WTC11 (cell line): ENCODE results near the gene NPR3. TPM values are rescaled to one million over a fixed set of nuclear protein-coding genes. Genes with fewer than 3 reads are reported as not detected.

Experiments
- ATAC-seq: fragments of 200-7000 bp; cut with Tn5 transposase; 2 replicates; pipeline ENCODE4 v1.10.0; 2021; ENCODE audit warnings: mild to moderate bottlenecking, moderate library complexity
- CTCF ChIA-PET: fragments of 300-600 bp; sonication (Branson Sonifier 250); formaldehyde crosslinking; loops from one replicate; lab custom pipeline; 2021; ENCODE audit warnings: antibody characterized with exemption; lab: Charles Lee
- POLR2A ChIA-PET: fragments of 350-600 bp; sonication (Branson Sonifier 250); formaldehyde crosslinking; loops from one replicate; lab custom pipeline; 2021; ENCODE audit warnings: antibody characterized with exemption; lab: Charles Lee
- DNase-seq: peaks from one replicate; pipeline ENCODE4 v3.0.0; 2021; ENCODE audit warnings: low spot score
- H3K27ac Mint-ChIP-seq: 2 replicates; pipeline ENCODE4 v1.8.0; 2021; ENCODE audit warnings: mixed read lengths
- H3K27me3 Mint-ChIP-seq: 2 replicates; pipeline ENCODE4 v1.8.0; 2021; ENCODE audit warnings: low read depth, mild to moderate bottlenecking, moderate library complexity, mixed read lengths
- H3K36me3 Mint-ChIP-seq: 2 replicates; pipeline ENCODE4 v1.8.0; 2021; ENCODE audit warnings: mixed read lengths
- H3K4me1 Mint-ChIP-seq: 2 replicates; pipeline ENCODE4 v1.8.0; 2022; ENCODE audit warnings: mixed read lengths
- H3K4me3 Mint-ChIP-seq: 2 replicates; pipeline ENCODE4 v1.8.0; 2021; ENCODE audit warnings: mild to moderate bottlenecking, moderate library complexity, mixed read lengths
- H3K9me3 Mint-ChIP-seq: 2 replicates; pipeline ENCODE4 v1.8.0; 2021; ENCODE audit warnings: mixed read lengths
- ELF4 ChIP-seq: sonication (generic); formaldehyde crosslinking; IDR thresholded peaks from 2 replicates; pipeline ENCODE4 v1.8.1; 2022; ENCODE audit warnings: low read depth, mild to moderate bottlenecking, moderate library complexity, missing genetic modification reagents
- HMGA2 ChIP-seq: fragments of 250-450 bp; sonication (Bioruptor Pico); IDR thresholded peaks from 2 replicates; pipeline ENCODE4 v1.4.0; 2021; ENCODE audit warnings: mild to moderate bottlenecking, moderate library complexity
- KAT7 ChIP-seq: sonication (generic); formaldehyde crosslinking; IDR thresholded peaks from 2 replicates; pipeline ENCODE4 v1.8.1; 2023; ENCODE audit warnings: missing genetic modification reagents, mild to moderate bottlenecking, borderline replicate concordance
- MYBL2 ChIP-seq: sonication (generic); formaldehyde crosslinking; IDR thresholded peaks from 2 replicates; pipeline ENCODE4 v1.8.1; 2023; ENCODE audit warnings: mild to moderate bottlenecking, moderate library complexity, missing genetic modification reagents
- NFATC4 ChIP-seq: fragments of 250-450 bp; sonication (Bioruptor Pico); IDR thresholded peaks from 2 replicates; pipeline ENCODE4 v1.9.0; 2021; ENCODE audit warnings: mild to moderate bottlenecking
- SMAD3 ChIP-seq: sonication (generic); formaldehyde crosslinking; IDR thresholded peaks from 2 replicates; pipeline ENCODE4 v1.8.0; 2022; ENCODE audit warnings: missing genetic modification reagents, mild to moderate bottlenecking, borderline replicate concordance
- ZNF121 ChIP-seq: sonication (generic); formaldehyde crosslinking; IDR thresholded peaks from 2 replicates; pipeline ENCODE4 v1.8.0; 2023; ENCODE audit warnings: missing genetic modification reagents
- ZNF138 ChIP-seq: sonication (generic); formaldehyde crosslinking; conservative IDR thresholded peaks from 2 replicates; pipeline ENCODE4 v1.8.1; 2022; ENCODE audit warnings: mild to moderate bottlenecking, moderate library complexity, missing genetic modification reagents
- ZNF317 ChIP-seq: sonication (generic); formaldehyde crosslinking; IDR thresholded peaks from 2 replicates; pipeline ENCODE4 v1.8.1; 2023; ENCODE audit warnings: low read depth, mild to moderate bottlenecking, moderate library complexity, missing genetic modification reagents, borderline replicate concordance
- total RNA-seq: library from RNA; stranded (reverse); gene quantifications from 3 replicates; pipeline ENCODE4 v1.2.3, GENCODE V29; 2021
- TF ChIP-seq, protein P1 (sequence below): fragments of 250-450 bp; sonication (Bioruptor Pico); IDR thresholded peaks from 2 replicates; pipeline ENCODE4 v1.9.0; 2021; ENCODE audit warnings: mild to moderate bottlenecking
- TF ChIP-seq, protein P2 (sequence below): fragments of 250-450 bp; sonication (Bioruptor Pico); IDR thresholded peaks from 2 replicates; pipeline ENCODE4 v1.9.0; 2021; ENCODE audit warnings: mild to moderate bottlenecking
- TF ChIP-seq, protein P3 (sequence below): sonication (generic); formaldehyde crosslinking; IDR thresholded peaks from 2 replicates; pipeline ENCODE4 v1.8.0; 2022; ENCODE audit warnings: mild to moderate bottlenecking, missing genetic modification reagents
- TF ChIP-seq, protein P4 (sequence below): sonication (generic); formaldehyde crosslinking; IDR thresholded peaks from 2 replicates; pipeline ENCODE4 v1.8.1; 2023; ENCODE audit warnings: mild to moderate bottlenecking, missing genetic modification reagents, borderline replicate concordance
- TF ChIP-seq, protein P5 (sequence below): sonication (generic); formaldehyde crosslinking; IDR thresholded peaks from 2 replicates; pipeline ENCODE4 v1.8.0; 2022; ENCODE audit warnings: mild to moderate bottlenecking, missing genetic modification reagents
- TF ChIP-seq, protein P6 (sequence below): sonication (generic); formaldehyde crosslinking; IDR thresholded peaks from 2 replicates; pipeline ENCODE4 v1.8.1; 2023; ENCODE audit warnings: mild to moderate bottlenecking, missing genetic modification reagents
- TF ChIP-seq, protein P7 (sequence below): sonication (generic); formaldehyde crosslinking; IDR thresholded peaks from 2 replicates; pipeline ENCODE4 v1.8.0; 2022; ENCODE audit warnings: mild to moderate bottlenecking, missing genetic modification reagents
- TF ChIP-seq, protein P8 (sequence below): sonication (generic); formaldehyde crosslinking; IDR thresholded peaks from 2 replicates; pipeline ENCODE4 v1.8.1; 2022; ENCODE audit warnings: missing genetic modification reagents, borderline replicate concordance
- TF ChIP-seq, protein P9 (sequence below): fragments of 250-450 bp; sonication (Bioruptor Pico); IDR thresholded peaks from 2 replicates; pipeline ENCODE4 v1.8.0; 2021; ENCODE audit warnings: mild to moderate bottlenecking
- TF ChIP-seq, protein P10 (sequence below): sonication (generic); formaldehyde crosslinking; IDR thresholded peaks from 2 replicates; pipeline ENCODE4 v1.8.1; 2023; ENCODE audit warnings: mild to moderate bottlenecking, missing genetic modification reagents, moderate library complexity

Gene NPR3
- total RNA-seq, 1 experiment from 2014 or later = 0.09 TPM

DNA sequence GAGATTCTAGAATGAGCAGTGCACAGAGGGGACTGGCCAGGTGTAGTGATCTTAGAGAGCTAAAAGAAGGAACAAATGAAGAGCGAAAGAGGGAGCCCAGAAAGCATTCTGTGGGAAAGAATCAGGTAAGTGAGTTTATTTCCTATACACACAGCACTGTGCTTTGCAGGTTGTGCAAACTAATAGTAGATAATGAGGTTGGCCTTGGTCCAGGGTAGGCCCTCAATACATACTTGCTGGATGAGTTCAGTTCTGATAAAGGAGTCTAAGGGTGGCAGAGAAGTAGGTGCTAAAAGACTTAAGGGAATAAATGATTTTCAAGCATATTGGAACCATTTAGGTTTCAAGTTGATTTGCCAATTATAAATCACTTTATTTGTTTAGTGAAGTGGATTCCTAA lies 122.0 kb downstream of the NPR3 start:
- Mint-ChIP-seq H3K4me1 (no peaks in the 10 kb centered on the region), H3K27me3 (peaks cover 2% of the 10 kb centered on the region), H3K36me3 (no peaks in the 10 kb centered on the region), H3K9me3 (peaks cover 7% of the 10 kb centered on the region; the same call in 1 of the 2 replicates), H3K4me3 (no peak overlapping the region), H3K27ac (no peak overlapping the region)
- ChIA-PET CTCF (no interaction called here), POLR2A (no interaction called here)
- ATAC-seq = no peak
- TF ChIP-seq, protein P1, sequence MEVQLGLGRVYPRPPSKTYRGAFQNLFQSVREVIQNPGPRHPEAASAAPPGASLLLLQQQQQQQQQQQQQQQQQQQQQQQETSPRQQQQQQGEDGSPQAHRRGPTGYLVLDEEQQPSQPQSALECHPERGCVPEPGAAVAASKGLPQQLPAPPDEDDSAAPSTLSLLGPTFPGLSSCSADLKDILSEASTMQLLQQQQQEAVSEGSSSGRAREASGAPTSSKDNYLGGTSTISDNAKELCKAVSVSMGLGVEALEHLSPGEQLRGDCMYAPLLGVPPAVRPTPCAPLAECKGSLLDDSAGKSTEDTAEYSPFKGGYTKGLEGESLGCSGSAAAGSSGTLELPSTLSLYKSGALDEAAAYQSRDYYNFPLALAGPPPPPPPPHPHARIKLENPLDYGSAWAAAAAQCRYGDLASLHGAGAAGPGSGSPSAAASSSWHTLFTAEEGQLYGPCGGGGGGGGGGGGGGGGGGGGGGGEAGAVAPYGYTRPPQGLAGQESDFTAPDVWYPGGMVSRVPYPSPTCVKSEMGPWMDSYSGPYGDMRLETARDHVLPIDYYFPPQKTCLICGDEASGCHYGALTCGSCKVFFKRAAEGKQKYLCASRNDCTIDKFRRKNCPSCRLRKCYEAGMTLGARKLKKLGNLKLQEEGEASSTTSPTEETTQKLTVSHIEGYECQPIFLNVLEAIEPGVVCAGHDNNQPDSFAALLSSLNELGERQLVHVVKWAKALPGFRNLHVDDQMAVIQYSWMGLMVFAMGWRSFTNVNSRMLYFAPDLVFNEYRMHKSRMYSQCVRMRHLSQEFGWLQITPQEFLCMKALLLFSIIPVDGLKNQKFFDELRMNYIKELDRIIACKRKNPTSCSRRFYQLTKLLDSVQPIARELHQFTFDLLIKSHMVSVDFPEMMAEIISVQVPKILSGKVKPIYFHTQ (CRISPR knock-in tag) = no peak
- TF ChIP-seq, protein P2, sequence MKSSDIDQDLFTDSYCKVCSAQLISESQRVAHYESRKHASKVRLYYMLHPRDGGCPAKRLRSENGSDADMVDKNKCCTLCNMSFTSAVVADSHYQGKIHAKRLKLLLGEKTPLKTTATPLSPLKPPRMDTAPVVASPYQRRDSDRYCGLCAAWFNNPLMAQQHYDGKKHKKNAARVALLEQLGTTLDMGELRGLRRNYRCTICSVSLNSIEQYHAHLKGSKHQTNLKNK (CRISPR knock-in tag) = no peak
- TF ChIP-seq ELF4 (CRISPR knock-in tag) (no peak), SMAD3 (no peak), ZNF317 (CRISPR knock-in tag) (no peak), HMGA2 (CRISPR knock-in tag) (no peak), NFATC4 (CRISPR knock-in tag) (no peak)
- TF ChIP-seq, protein P3, sequence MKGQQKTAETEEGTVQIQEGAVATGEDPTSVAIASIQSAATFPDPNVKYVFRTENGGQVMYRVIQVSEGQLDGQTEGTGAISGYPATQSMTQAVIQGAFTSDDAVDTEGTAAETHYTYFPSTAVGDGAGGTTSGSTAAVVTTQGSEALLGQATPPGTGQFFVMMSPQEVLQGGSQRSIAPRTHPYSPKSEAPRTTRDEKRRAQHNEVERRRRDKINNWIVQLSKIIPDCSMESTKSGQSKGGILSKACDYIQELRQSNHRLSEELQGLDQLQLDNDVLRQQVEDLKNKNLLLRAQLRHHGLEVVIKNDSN (CRISPR knock-in tag) = no peak
- TF ChIP-seq, protein P4, sequence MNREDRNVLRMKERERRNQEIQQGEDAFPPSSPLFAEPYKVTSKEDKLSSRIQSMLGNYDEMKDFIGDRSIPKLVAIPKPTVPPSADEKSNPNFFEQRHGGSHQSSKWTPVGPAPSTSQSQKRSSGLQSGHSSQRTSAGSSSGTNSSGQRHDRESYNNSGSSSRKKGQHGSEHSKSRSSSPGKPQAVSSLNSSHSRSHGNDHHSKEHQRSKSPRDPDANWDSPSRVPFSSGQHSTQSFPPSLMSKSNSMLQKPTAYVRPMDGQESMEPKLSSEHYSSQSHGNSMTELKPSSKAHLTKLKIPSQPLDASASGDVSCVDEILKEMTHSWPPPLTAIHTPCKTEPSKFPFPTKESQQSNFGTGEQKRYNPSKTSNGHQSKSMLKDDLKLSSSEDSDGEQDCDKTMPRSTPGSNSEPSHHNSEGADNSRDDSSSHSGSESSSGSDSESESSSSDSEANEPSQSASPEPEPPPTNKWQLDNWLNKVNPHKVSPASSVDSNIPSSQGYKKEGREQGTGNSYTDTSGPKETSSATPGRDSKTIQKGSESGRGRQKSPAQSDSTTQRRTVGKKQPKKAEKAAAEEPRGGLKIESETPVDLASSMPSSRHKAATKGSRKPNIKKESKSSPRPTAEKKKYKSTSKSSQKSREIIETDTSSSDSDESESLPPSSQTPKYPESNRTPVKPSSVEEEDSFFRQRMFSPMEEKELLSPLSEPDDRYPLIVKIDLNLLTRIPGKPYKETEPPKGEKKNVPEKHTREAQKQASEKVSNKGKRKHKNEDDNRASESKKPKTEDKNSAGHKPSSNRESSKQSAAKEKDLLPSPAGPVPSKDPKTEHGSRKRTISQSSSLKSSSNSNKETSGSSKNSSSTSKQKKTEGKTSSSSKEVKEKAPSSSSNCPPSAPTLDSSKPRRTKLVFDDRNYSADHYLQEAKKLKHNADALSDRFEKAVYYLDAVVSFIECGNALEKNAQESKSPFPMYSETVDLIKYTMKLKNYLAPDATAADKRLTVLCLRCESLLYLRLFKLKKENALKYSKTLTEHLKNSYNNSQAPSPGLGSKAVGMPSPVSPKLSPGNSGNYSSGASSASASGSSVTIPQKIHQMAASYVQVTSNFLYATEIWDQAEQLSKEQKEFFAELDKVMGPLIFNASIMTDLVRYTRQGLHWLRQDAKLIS = no peak
- TF ChIP-seq, protein P5, sequence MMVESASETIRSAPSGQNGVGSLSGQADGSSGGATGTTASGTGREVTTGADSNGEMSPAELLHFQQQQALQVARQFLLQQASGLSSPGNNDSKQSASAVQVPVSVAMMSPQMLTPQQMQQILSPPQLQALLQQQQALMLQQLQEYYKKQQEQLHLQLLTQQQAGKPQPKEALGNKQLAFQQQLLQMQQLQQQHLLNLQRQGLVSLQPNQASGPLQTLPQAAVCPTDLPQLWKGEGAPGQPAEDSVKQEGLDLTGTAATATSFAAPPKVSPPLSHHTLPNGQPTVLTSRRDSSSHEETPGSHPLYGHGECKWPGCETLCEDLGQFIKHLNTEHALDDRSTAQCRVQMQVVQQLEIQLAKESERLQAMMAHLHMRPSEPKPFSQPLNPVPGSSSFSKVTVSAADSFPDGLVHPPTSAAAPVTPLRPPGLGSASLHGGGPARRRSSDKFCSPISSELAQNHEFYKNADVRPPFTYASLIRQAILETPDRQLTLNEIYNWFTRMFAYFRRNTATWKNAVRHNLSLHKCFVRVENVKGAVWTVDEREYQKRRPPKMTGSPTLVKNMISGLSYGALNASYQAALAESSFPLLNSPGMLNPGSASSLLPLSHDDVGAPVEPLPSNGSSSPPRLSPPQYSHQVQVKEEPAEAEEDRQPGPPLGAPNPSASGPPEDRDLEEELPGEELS = no peak
- DNase-seq = no peak

DNA sequence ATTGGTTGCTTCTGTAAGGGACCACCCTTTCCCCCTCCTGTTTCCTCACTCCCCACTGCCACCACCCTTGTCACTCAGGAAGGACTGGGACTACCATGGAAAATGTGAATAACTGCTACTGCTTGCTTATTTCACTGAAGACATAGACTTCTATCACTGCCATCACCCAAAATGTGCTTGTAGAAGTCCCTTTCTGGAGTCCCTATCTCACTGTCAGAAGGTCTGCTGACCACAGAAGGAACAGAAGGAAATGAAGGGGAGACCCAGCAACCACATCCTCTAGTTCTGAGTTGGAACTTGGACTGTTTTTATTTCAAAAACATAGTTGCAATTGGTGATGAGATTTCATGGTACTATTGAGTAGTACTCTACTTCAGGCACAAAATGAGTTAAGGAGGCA lies 122.5 kb downstream of the NPR3 start:
- POLR2A ChIA-PET = no interaction called here
- H3K27me3 Mint-ChIP-seq = peaks cover 2% of the 10 kb centered on the region
- no peaks in the 10 kb centered on the region for H3K4me1 Mint-ChIP-seq
- H3K4me3 Mint-ChIP-seq = no peak overlapping the region
- no peak overlapping the region for H3K27ac Mint-ChIP-seq
- H3K9me3 Mint-ChIP-seq = peaks cover 7% of the 10 kb centered on the region; the same call in 1 of the 2 replicates
- CTCF ChIA-PET = no interaction called here
- no peaks in the 10 kb centered on the region for H3K36me3 Mint-ChIP-seq
- DNase-seq (no peak), ATAC-seq (no peak)
- TF ChIP-seq HMGA2 (CRISPR knock-in tag) (no peak), MYBL2 (CRISPR knock-in tag) (no peak), ZNF138 (CRISPR knock-in tag) (no peak), ZNF121 (no peak), KAT7 (CRISPR knock-in tag) (no peak)
- TF ChIP-seq, protein P6, sequence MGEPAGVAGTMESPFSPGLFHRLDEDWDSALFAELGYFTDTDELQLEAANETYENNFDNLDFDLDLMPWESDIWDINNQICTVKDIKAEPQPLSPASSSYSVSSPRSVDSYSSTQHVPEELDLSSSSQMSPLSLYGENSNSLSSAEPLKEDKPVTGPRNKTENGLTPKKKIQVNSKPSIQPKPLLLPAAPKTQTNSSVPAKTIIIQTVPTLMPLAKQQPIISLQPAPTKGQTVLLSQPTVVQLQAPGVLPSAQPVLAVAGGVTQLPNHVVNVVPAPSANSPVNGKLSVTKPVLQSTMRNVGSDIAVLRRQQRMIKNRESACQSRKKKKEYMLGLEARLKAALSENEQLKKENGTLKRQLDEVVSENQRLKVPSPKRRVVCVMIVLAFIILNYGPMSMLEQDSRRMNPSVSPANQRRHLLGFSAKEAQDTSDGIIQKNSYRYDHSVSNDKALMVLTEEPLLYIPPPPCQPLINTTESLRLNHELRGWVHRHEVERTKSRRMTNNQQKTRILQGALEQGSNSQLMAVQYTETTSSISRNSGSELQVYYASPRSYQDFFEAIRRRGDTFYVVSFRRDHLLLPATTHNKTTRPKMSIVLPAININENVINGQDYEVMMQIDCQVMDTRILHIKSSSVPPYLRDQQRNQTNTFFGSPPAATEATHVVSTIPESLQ = no peak
- TF ChIP-seq, protein P7, sequence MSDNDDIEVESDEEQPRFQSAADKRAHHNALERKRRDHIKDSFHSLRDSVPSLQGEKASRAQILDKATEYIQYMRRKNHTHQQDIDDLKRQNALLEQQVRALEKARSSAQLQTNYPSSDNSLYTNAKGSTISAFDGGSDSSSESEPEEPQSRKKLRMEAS (CRISPR knock-in tag) = no peak
- TF ChIP-seq, protein P8, sequence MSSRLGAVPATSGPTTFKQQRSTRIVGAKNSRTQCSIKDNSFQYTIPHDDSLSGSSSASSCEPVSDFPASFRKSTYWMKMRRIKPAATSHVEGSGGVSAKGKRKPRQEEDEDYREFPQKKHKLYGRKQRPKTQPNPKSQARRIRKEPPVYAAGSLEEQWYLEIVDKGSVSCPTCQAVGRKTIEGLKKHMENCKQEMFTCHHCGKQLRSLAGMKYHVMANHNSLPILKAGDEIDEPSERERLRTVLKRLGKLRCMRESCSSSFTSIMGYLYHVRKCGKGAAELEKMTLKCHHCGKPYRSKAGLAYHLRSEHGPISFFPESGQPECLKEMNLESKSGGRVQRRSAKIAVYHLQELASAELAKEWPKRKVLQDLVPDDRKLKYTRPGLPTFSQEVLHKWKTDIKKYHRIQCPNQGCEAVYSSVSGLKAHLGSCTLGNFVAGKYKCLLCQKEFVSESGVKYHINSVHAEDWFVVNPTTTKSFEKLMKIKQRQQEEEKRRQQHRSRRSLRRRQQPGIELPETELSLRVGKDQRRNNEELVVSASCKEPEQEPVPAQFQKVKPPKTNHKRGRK = no peak
- TF ChIP-seq, protein P9, sequence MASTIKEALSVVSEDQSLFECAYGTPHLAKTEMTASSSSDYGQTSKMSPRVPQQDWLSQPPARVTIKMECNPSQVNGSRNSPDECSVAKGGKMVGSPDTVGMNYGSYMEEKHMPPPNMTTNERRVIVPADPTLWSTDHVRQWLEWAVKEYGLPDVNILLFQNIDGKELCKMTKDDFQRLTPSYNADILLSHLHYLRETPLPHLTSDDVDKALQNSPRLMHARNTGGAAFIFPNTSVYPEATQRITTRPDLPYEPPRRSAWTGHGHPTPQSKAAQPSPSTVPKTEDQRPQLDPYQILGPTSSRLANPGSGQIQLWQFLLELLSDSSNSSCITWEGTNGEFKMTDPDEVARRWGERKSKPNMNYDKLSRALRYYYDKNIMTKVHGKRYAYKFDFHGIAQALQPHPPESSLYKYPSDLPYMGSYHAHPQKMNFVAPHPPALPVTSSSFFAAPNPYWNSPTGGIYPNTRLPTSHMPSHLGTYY (CRISPR knock-in tag) = no peak
- TF ChIP-seq, protein P10, sequence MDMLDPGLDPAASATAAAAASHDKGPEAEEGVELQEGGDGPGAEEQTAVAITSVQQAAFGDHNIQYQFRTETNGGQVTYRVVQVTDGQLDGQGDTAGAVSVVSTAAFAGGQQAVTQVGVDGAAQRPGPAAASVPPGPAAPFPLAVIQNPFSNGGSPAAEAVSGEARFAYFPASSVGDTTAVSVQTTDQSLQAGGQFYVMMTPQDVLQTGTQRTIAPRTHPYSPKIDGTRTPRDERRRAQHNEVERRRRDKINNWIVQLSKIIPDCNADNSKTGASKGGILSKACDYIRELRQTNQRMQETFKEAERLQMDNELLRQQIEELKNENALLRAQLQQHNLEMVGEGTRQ (CRISPR knock-in tag) = no peak
